ENCODE data around the gene NCAPG.
"Not testable (repeated sequence)": the region's sequence is repeated elsewhere in the genome, so short reads cannot be mapped to it uniquely, and the experiment has no call there.

NCAPG gene

DNA sequence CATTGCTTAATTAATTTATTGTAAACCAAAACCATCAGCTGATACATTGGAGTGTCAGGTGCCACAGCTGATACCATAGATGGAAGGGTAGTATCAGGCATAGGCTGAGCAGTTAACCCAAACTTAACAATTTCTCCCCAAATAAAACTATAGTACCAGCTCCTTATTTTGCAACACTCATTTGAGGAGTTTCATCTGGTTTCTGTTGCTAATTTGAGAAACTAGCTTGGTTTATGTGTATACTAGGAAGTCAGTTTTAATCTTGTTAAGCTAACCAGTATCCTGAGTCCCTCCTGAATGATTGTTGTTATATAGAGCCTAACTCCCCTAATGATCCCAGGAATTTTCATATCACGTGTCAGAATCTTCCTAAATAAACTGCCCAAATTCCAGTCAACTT is 13.0 kb upstream of the NCAPG start:
- no peak for DNase-seq (ENCODE audit: low spot score)

GRCh38 chr4:17805580-17806155 is 5.1 kb upstream of the NCAPG start:
- no peak for DNase-seq (ENCODE audit: low spot score)

GRCh38 chr4:17807446-17807845 is 3.3 kb upstream of the NCAPG start:
- no peak for DNase-seq (ENCODE audit: low spot score)

- DNase-seq (ENCODE audit: low spot score), result no peak
These were observed 1.1 kb upstream of the NCAPG start for GRCh38 chr4:17809667-17810066.

- DNase-seq (ENCODE audit: low spot score), result no peak
These were observed 362 bp downstream of the NCAPG start for GRCh38 chr4:17811078-17811603.

DNA sequence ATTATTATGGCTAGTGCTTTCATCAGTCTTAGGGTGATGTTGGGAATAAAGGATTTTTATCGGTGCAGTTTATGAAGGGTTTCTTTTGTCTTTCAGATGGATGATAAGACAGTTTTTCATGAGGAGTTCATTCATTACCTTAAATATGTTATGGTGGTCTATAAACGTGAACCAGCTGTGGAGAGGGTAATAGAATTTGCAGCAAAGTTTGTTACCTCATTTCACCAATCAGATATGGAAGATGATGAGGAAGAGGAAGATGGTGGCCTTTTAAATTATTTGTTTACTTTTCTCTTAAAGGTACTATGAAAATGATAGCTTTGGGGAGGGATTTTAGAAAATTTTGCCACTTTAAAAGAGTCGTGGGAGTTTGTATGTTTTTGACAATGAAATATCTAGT is 1.3 kb downstream of the NCAPG start:
- DNase-seq (ENCODE audit: low spot score), result no peak

GRCh38 chr4:17812801-17813200 is 2.0 kb downstream of the NCAPG start:
- no peak for DNase-seq (ENCODE audit: low spot score)

DNA sequence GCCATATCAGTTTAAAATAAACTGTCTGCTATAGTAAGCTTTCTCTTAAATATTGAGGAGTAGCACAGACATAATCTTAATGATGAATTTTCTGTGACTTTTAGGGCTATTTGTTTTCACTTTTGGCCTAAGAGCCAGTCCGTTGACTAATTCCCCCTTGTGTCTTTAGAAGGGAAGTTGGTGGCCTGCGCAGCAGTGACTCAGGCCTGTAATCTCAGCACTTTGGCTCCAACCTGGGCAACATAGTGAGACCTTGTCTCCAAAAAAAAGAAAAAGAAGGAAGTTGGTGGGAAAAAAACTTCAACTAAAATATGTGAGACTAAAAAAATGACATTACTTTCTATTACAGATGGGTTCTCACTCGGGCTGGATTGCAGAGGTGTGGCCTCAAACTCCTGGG is 3.4 kb downstream of the NCAPG start:
- no peak for DNase-seq (ENCODE audit: low spot score)

- no peak for DNase-seq (ENCODE audit: low spot score)
These were observed 5.4 kb downstream of the NCAPG start for GRCh38 chr4:17816142-17816541.

GRCh38 chr4:17817027-17817426 is 6.2 kb downstream of the NCAPG start:
- no peak for DNase-seq (ENCODE audit: low spot score)

GRCh38 chr4:17823871-17824669 is 13.3 kb downstream of the NCAPG start:
- DNase-seq (ENCODE audit: low spot score), result no peak

- DNase-seq (ENCODE audit: low spot score), result no peak
These were observed 35.5 kb downstream of the NCAPG start for GRCh38 chr4:17846266-17846665.

DNA sequence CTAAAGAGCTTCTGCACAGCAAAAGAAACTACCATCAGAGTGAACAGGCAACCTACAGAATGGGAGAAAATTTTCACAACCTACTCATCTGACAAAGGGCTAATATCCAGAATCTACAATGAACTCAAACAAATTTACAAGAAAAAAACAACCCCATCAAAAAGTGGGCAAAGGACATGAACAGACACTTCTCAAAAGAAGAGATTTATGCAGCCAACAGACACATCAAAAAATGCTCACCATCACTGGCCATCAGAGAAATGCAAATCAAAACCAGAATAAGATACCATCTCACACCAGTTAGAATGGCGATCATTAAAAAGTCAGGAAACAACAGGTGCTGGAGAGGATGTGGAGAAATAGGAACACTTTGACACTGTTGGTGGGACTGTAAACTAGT is 39.5 kb downstream of the NCAPG start:
- DNase-seq (ENCODE audit: low spot score), result not testable (repeated sequence)

GRCh38 chr4:17851959-17852358 is 41.2 kb downstream of the NCAPG start:
- no peak for DNase-seq (ENCODE audit: low spot score)

DNA sequence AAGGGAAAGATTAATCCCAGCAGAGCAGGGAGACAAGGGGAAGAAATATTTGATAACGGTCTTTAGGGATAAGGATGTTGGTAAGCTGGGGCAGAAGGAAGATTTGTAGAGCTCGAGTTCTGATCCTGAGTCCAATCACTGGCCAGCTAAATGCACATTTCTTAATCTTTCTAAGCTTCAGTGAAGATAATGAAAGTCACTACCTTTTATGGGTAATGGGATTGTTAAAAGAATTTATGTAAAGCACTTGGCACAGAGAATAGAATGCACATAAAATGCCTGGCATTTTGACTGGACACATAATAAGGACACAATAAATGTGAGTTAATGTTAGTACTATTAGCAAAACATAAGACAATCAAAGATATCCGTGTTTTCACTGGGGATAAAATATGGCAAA is 43.3 kb downstream of the NCAPG start:
- DNase-seq (ENCODE audit: low spot score), result no peak

DNA sequence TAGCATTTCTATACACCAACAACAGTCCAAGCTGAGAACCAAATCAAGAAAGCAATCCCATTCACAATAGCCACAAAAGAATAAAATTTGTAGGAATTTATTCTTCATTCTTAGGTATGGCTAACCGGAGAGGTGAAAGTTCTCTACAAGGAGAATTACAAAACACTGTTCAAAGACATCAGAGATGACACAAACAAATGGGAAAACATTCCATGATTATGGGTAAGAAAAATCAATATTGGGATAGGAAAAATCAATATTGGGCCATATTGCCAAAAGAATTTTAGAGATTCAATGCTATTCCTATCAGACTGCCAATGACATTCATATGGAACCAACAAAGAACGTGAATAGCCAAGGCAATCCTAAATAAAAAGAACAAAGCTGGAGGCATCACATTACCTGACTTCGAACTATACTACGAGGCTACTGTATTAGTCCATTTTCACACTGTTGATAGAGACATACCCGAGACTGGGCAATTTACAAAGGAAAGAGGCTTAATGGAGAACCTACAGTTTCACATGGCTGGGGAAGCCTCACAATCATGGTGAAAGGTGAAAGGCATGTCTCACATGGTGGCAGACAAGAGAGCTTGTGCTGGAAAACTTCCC is 49.1 kb downstream of the NCAPG start:
- DNase-seq (ENCODE audit: low spot score), result no peak

DNA sequence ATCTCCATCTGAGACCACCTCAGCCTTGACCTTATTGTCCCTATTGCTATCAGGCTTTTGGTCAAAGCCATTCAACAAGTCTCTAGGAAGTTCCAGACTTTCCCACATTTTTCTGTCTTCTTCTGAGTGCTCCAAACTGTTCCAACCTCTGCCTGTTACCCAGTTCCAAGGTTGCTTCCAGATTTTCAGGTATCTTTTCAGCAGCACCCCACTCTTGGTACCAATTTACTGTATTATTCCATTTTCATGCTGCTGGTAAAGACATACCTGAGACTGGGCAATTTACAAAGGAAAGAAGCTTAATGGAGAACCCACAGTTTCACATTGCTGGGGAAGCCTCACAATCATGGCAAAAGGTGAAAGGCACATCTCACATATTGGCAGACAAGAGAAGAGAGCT is 51.1 kb downstream of the NCAPG start:
- DNase-seq (ENCODE audit: low spot score), result not testable (repeated sequence)

- DNase-seq (ENCODE audit: low spot score), result no peak
These were observed 55.1 kb downstream of the NCAPG start for GRCh38 chr4:17865866-17866363.

- DNase-seq (ENCODE audit: low spot score), result no peak
These were observed 56.0 kb downstream of the NCAPG start for GRCh38 chr4:17866810-17867209.

- DNase-seq (ENCODE audit: low spot score), result no peak
These were observed 56.5 kb downstream of the NCAPG start for GRCh38 chr4:17867276-17867675.

DNA sequence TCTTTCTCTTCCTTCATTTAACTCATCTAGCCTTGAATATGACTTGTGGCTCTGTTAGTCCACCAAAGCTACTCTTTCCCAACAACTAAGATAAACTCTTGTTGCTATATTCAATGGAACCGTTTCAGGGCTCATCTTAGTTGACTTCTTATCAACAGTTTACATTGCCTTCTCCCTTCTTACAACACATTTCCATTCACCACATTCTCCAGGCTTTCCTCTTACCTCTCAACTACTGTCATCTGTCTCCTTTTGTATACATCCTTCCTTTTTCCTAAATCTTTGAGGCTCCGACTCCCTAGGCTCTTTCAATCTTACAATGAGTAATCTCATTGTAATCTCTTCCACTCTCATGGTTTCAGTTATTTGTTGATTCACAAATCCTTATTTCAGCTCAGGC is 58.5 kb downstream of the NCAPG start:
- DNase-seq (ENCODE audit: low spot score), result no peak

DNA sequence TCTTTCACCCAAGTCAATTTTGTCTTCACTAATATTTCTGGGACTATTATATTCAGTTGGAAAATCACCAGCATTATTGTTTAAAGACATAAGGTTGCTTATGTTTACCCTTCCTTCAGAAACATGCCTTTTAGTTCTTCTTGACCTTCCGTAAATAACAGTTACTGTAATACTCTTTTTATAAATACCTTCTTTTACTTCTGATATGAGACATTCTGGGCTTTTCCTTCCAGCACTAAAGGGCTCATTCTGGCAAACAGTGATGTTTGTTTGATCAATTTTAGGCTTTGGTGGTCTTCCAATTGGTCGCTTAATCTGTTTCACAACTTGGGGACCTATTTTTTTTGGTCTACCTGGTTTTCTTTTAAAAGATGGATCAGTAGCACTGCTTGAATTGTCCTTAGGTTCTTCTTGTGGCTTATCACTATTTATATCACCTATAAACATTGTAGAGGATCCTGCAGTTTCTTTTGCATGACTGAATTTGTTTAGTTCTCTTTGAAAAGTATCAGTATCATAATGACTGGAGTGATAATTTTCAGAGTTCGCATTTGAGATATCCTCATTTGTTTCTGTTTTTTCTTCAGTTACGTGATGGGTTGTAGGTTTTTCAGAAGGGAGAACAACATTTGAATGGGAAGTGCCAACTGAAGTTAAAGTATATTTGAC is 64.8 kb downstream of the NCAPG start:
- DNase-seq (ENCODE audit: low spot score), result no peak

- no peak for DNase-seq (ENCODE audit: low spot score)
These were observed 66.2 kb downstream of the NCAPG start for GRCh38 chr4:17876943-17877342.
